ENCODE results near the gene TOMM34.

Gene TOMM34

GRCh38 chr20:44909872-44910689, 50.1 kb downstream of the TOMM34 start, which contains the start of gene PABPC1L:
PABPC1L (plus strand) TSS chr20:44910060; CDS start chr20:44910144, 84 bp downstream.
- Histone ChIP-seq H3K27me3 (ENCODE audit: control insufficient read depth, insufficient read depth, low read length) (no peaks in the 10 kb centered on the region), H3K4me1 (ENCODE audit: control insufficient read depth, insufficient read depth, low read length) (peaks cover 6% of the 10 kb centered on the region; the same call in 1 of the 2 replicates), H3K9me3 (ENCODE audit: control insufficient read depth, insufficient read depth, low read length) (no peaks in the 10 kb centered on the region), H3K27ac (ENCODE audit: low read depth, low read length) (peak within 1 kb of the TSS; percentile 82), H3K4me3 (ENCODE audit: low read depth, low read length) (peak within 1 kb of the TSS; percentile 83), H3K9ac (ENCODE audit: low read depth, low read length) (peak within 1 kb of the TSS; percentile 69), H3K36me3 (ENCODE audit: control insufficient read depth, insufficient read depth, low read length) (peaks cover 63% of the 10 kb centered on the region)

GRCh38 chr20:44908987-44909871, 51.0 kb downstream of the TOMM34 start:
- peak overlapping the region; percentile 51 for H3K4me3 ChIP-seq (ENCODE audit: low read depth, low read length)
- H3K36me3 ChIP-seq (ENCODE audit: control insufficient read depth, insufficient read depth, low read length), result peaks cover 64% of the 10 kb centered on the region
- peaks cover 6% of the 10 kb centered on the region; the same call in 1 of the 2 replicates for H3K4me1 ChIP-seq (ENCODE audit: control insufficient read depth, insufficient read depth, low read length)
- no peaks in the 10 kb centered on the region for H3K9me3 ChIP-seq (ENCODE audit: control insufficient read depth, insufficient read depth, low read length)
- H3K27me3 ChIP-seq (ENCODE audit: control insufficient read depth, insufficient read depth, low read length), result no peaks in the 10 kb centered on the region
- no peak overlapping the region for H3K9ac ChIP-seq (ENCODE audit: low read depth, low read length)
- H3K27ac ChIP-seq (ENCODE audit: low read depth, low read length), result peak overlapping the region; percentile 43

- H3K9me3 ChIP-seq (ENCODE audit: control insufficient read depth, insufficient read depth, low read length), result no peaks in the 10 kb centered on the region
- no peak overlapping the region for H3K27ac ChIP-seq (ENCODE audit: low read depth, low read length)
- no peak overlapping the region for H3K4me3 ChIP-seq (ENCODE audit: low read depth, low read length)
- peaks cover 4% of the 10 kb centered on the region; the same call in 1 of the 2 replicates for H3K4me1 ChIP-seq (ENCODE audit: control insufficient read depth, insufficient read depth, low read length)
- H3K36me3 ChIP-seq (ENCODE audit: control insufficient read depth, insufficient read depth, low read length), result peaks cover 85% of the 10 kb centered on the region
- no peaks in the 10 kb centered on the region for H3K27me3 ChIP-seq (ENCODE audit: control insufficient read depth, insufficient read depth, low read length)
- no peak overlapping the region for H3K9ac ChIP-seq (ENCODE audit: low read depth, low read length)
Observed at GRCh38 chr20:44904377-44904776, 55.8 kb downstream of the TOMM34 start.

GRCh38 chr20:44901974-44902373, 58.2 kb downstream of the TOMM34 start:
- Histone ChIP-seq H3K4me1 (ENCODE audit: control insufficient read depth, insufficient read depth, low read length) (no peaks in the 10 kb centered on the region), H3K27ac (ENCODE audit: low read depth, low read length) (no peak overlapping the region), H3K9me3 (ENCODE audit: control insufficient read depth, insufficient read depth, low read length) (no peaks in the 10 kb centered on the region), H3K4me3 (ENCODE audit: low read depth, low read length) (no peak overlapping the region), H3K36me3 (ENCODE audit: control insufficient read depth, insufficient read depth, low read length) (peaks cover 72% of the 10 kb centered on the region), H3K9ac (ENCODE audit: low read depth, low read length) (no peak overlapping the region), H3K27me3 (ENCODE audit: control insufficient read depth, insufficient read depth, low read length) (no peaks in the 10 kb centered on the region)

GRCh38 chr20:44900231-44900854, 59.9 kb downstream of the TOMM34 start:
- no peaks in the 10 kb centered on the region for H3K9me3 ChIP-seq (ENCODE audit: control insufficient read depth, insufficient read depth, low read length)
- H3K4me1 ChIP-seq (ENCODE audit: control insufficient read depth, insufficient read depth, low read length), result no peaks in the 10 kb centered on the region
- H3K27ac ChIP-seq (ENCODE audit: low read depth, low read length), result no peak overlapping the region
- H3K9ac ChIP-seq (ENCODE audit: low read depth, low read length), result no peak overlapping the region
- no peak overlapping the region for H3K4me3 ChIP-seq (ENCODE audit: low read depth, low read length)
- no peaks in the 10 kb centered on the region for H3K27me3 ChIP-seq (ENCODE audit: control insufficient read depth, insufficient read depth, low read length)
- peaks cover 55% of the 10 kb centered on the region for H3K36me3 ChIP-seq (ENCODE audit: control insufficient read depth, insufficient read depth, low read length)

GRCh38 chr20:44897133-44897532, 63.1 kb downstream of the TOMM34 start:
- Histone ChIP-seq H3K9me3 (ENCODE audit: control insufficient read depth, insufficient read depth, low read length) (no peaks in the 10 kb centered on the region), H3K27me3 (ENCODE audit: control insufficient read depth, insufficient read depth, low read length) (no peaks in the 10 kb centered on the region), H3K4me1 (ENCODE audit: control insufficient read depth, insufficient read depth, low read length) (no peaks in the 10 kb centered on the region; the same call in 1 of the 2 replicates), H3K27ac (ENCODE audit: low read depth, low read length) (no peak overlapping the region), H3K4me3 (ENCODE audit: low read depth, low read length) (no peak overlapping the region), H3K36me3 (ENCODE audit: control insufficient read depth, insufficient read depth, low read length) (peaks cover 26% of the 10 kb centered on the region), H3K9ac (ENCODE audit: low read depth, low read length) (no peak overlapping the region)

GRCh38 chr20:44896583-44896982, 63.6 kb downstream of the TOMM34 start:
- no peaks in the 10 kb centered on the region; the same call in 1 of the 2 replicates for H3K4me1 ChIP-seq (ENCODE audit: control insufficient read depth, insufficient read depth, low read length)
- H3K9ac ChIP-seq (ENCODE audit: low read depth, low read length), result no peak overlapping the region
- no peak overlapping the region for H3K4me3 ChIP-seq (ENCODE audit: low read depth, low read length)

GRCh38 chr20:44894959-44895358, 65.2 kb downstream of the TOMM34 start:
- no peak overlapping the region for H3K4me3 ChIP-seq (ENCODE audit: low read depth, low read length)
- no peaks in the 10 kb centered on the region; the same call in 1 of the 2 replicates for H3K4me1 ChIP-seq (ENCODE audit: control insufficient read depth, insufficient read depth, low read length)
- H3K36me3 ChIP-seq (ENCODE audit: control insufficient read depth, insufficient read depth, low read length), result peaks cover 7% of the 10 kb centered on the region
- no peaks in the 10 kb centered on the region for H3K9me3 ChIP-seq (ENCODE audit: control insufficient read depth, insufficient read depth, low read length)
- no peaks in the 10 kb centered on the region for H3K27me3 ChIP-seq (ENCODE audit: control insufficient read depth, insufficient read depth, low read length)
- no peak overlapping the region for H3K27ac ChIP-seq (ENCODE audit: low read depth, low read length)
- no peak overlapping the region for H3K9ac ChIP-seq (ENCODE audit: low read depth, low read length)

More at GRCh38 chr20:44896583-44896982, 63.6 kb downstream of the TOMM34 start:
- no peaks in the 10 kb centered on the region for H3K27me3 ChIP-seq (ENCODE audit: control insufficient read depth, insufficient read depth, low read length)
- H3K36me3 ChIP-seq (ENCODE audit: control insufficient read depth, insufficient read depth, low read length), result peaks cover 21% of the 10 kb centered on the region
- no peak overlapping the region for H3K27ac ChIP-seq (ENCODE audit: low read depth, low read length)
- H3K9me3 ChIP-seq (ENCODE audit: control insufficient read depth, insufficient read depth, low read length), result no peaks in the 10 kb centered on the region

Measured in HUES48 (cell line).